SK-N-SH (cell line): ENCODE measurements around the gene DPF3. TPM values are rescaled to one million over a fixed set of nuclear protein-coding genes. Genes with fewer than 3 reads are reported as not detected.

Experiments used
- CTCF ChIA-PET: fragments of 300-600, 350-600 bp; formaldehyde crosslinking; extraction: SDS; loops from one replicate; lab custom pipeline; 2021; lab: Yijun Ruan, JAX
- POLR2A ChIA-PET: fragments of 350-600 bp; sonication (Branson Sonifier 250); formaldehyde crosslinking; extraction: SDS; loops from one replicate; lab custom pipeline; 2020; ENCODE audit warnings: antibody characterized with exemption, inconsistent platforms; lab: Yijun Ruan, JAX
- DNase-seq: peaks from one replicate; pipeline ENCODE4 v3.0.0; 2012
- H2AFZ ChIP-seq: fragments of 200-600 bp; sonication (generic); 2 replicates; pipeline ENCODE4 v1.8.1; 2016; ENCODE audit warnings: antibody characterized with exemption, mild to moderate bottlenecking, low read depth
- H3F3A ChIP-seq: fragments of 200-600 bp; sonication (generic); replicated peaks from 2 replicates; pipeline ENCODE3; 2016; ENCODE audit warnings: antibody characterized with exemption, mild to moderate bottlenecking; ENCODE audit not compliant: insufficient read depth
- H3K27ac ChIP-seq, 2 experiments: fragments of 200-500 bp in 1 of 2; fragments of 200-600 bp in 1 of 2; sonication (Bioruptor generic) in 1 of 2; sonication (generic), shearing (Covaris generic) in 1 of 2; 2 replicates each; pipeline versions ENCODE4 v1.5.1 to v1.6.1; 2014 to 2016; ENCODE audit warnings: low read depth in 2 of 2, inconsistent platforms in 1 of 2, low read length in 1 of 2, mild to moderate bottlenecking in 1 of 2, mixed read lengths in 1 of 2
- H3K27me3 ChIP-seq: fragments of 200-600 bp; sonication (generic), shearing (Covaris generic); 2 replicates; pipeline ENCODE4 v1.6.1; 2016; ENCODE audit warnings: mixed run types; ENCODE audit not compliant: insufficient read depth
- H3K36me3 ChIP-seq, 2 experiments: fragments of 200-500 bp in 1 of 2; fragments of 200-600 bp in 1 of 2; sonication (Bioruptor generic) in 1 of 2; sonication (generic) in 1 of 2; replicated peaks in 1 of 2; 2 replicates each; pipeline versions ENCODE3 to v1.5.1; 2014 to 2016; ENCODE audit warnings: low read length in 1 of 2, mild to moderate bottlenecking in 1 of 2; ENCODE audit not compliant: insufficient read depth in 2 of 2, control insufficient read depth in 1 of 2
- H3K4me1 ChIP-seq, 2 experiments: fragments of 200-500 bp in 1 of 2; fragments of 200-600 bp in 1 of 2; sonication (Bioruptor generic) in 1 of 2; sonication (generic), shearing (Covaris generic) in 1 of 2; 2 replicates each; pipeline versions ENCODE4 v1.5.1 to v1.6.1; 2014 to 2016; ENCODE audit warnings: low read depth in 1 of 2, low read length in 1 of 2, mixed run types in 1 of 2; ENCODE audit not compliant: insufficient read depth in 2 of 2, control insufficient read depth in 1 of 2
- H3K4me2 ChIP-seq: fragments of 200-600 bp; sonication (generic), shearing (Covaris generic); 2 replicates; pipeline ENCODE4 v1.6.1; 2017; ENCODE audit warnings: mixed run types
- H3K4me3 ChIP-seq, 2 experiments: fragments of 200-500 bp in 1 of 2; fragments of 200-600 bp in 1 of 2; sonication (Bioruptor generic) in 1 of 2; sonication (generic), shearing (Covaris generic) in 1 of 2; 2 replicates each; pipeline versions ENCODE4 v1.5.1 to v1.8.1; 2014 to 2016; ENCODE audit warnings: low read depth in 2 of 2, inconsistent platforms in 1 of 2, low read length in 1 of 2, mild to moderate bottlenecking in 1 of 2, mixed read lengths in 1 of 2, moderate library complexity in 1 of 2
- H3K79me2 ChIP-seq: fragments of 200-600 bp; sonication (generic); 2 replicates; pipeline ENCODE4 v1.8.1; 2017; ENCODE audit warnings: mild to moderate bottlenecking; ENCODE audit not compliant: insufficient read depth
- H3K9ac ChIP-seq: fragments of 200-600 bp; sonication (generic); 2 replicates; pipeline ENCODE4 v1.6.1; 2017; ENCODE audit warnings: mixed run types
- H3K9me2 ChIP-seq: fragments of 200-600 bp; sonication (generic); 2 replicates; pipeline ENCODE4 v1.6.1; 2017; ENCODE audit warnings: mixed run types
- H3K9me3 ChIP-seq: fragments of 200-600 bp; sonication (generic); 2 replicates; pipeline ENCODE4 v1.6.1; 2017; ENCODE audit warnings: mixed run types, mild to moderate bottlenecking, moderate library complexity
- H4K20me1 ChIP-seq: fragments of 200-600 bp; sonication (generic); 2 replicates; pipeline ENCODE4 v1.6.1; 2017; ENCODE audit warnings: mild to moderate bottlenecking, mixed run types; ENCODE audit not compliant: insufficient read depth
- CTCF ChIP-seq: fragments of 200-600 bp; sonication (generic); IDR thresholded peaks from 2 replicates; pipeline ENCODE4 v1.6.1; 2017; ENCODE audit warnings: antibody characterized with exemption, mild to moderate bottlenecking, moderate library complexity
- EP300 ChIP-seq, 2 experiments: IDR thresholded peaks; 2 replicates each; pipeline versions ENCODE4 v1.4.0 to v1.6.1; 2012; ENCODE audit warnings: borderline replicate concordance in 1 of 2, low read depth in 1 of 2, low read length in 1 of 2
- EZH2phosphoT487 ChIP-seq: fragments of 200-600 bp; sonication (generic); IDR thresholded peaks from 2 replicates; pipeline ENCODE4 v1.6.1; 2017; ENCODE audit warnings: low read depth, mixed run types, mild to moderate bottlenecking, antibody characterized with exemption, moderate library complexity, borderline replicate concordance
- FOXJ3 ChIP-seq: sonication (generic); formaldehyde crosslinking; IDR thresholded peaks from 2 replicates; pipeline ENCODE4 v1.5.1; 2020; ENCODE audit warnings: mild to moderate bottlenecking, missing genetic modification reagents
- FOXM1 ChIP-seq: IDR thresholded peaks from 2 replicates; pipeline ENCODE4 v1.4.0; 2012; ENCODE audit warnings: low read depth, mild to moderate bottlenecking
- GABPA ChIP-seq: IDR thresholded peaks from 2 replicates; pipeline ENCODE4 v1.4.0; 2012; ENCODE audit warnings: low read depth, mild to moderate bottlenecking
- GATA2 ChIP-seq: sonication (generic); formaldehyde crosslinking; IDR thresholded peaks from 2 replicates; pipeline ENCODE4 v1.5.0; 2020; ENCODE audit warnings: mild to moderate bottlenecking, missing genetic modification reagents
- MAX ChIP-seq: IDR thresholded peaks from 2 replicates; pipeline ENCODE4 v1.4.0; 2012; ENCODE audit warnings: low read depth
- MEF2A ChIP-seq: IDR thresholded peaks from 2 replicates; pipeline ENCODE4 v1.4.0; 2012; ENCODE audit warnings: low read depth, borderline replicate concordance
- NFIC ChIP-seq: IDR thresholded peaks from 2 replicates; pipeline ENCODE4 v1.4.0; 2012; ENCODE audit warnings: borderline replicate concordance
- RAD21 ChIP-seq: IDR thresholded peaks from 2 replicates; pipeline ENCODE4 v1.6.1; 2012; ENCODE audit warnings: mild to moderate bottlenecking, low read length
- SIN3A ChIP-seq: IDR thresholded peaks from 2 replicates; pipeline ENCODE4 v1.6.1; 2012; ENCODE audit warnings: low read depth, mild to moderate bottlenecking, low read length, moderate library complexity, borderline replicate concordance
- TEAD4 ChIP-seq: IDR thresholded peaks from 2 replicates; pipeline ENCODE4 v1.4.0; 2012; ENCODE audit warnings: mild to moderate bottlenecking, borderline replicate concordance; ENCODE audit not compliant: insufficient read depth
- USF1 ChIP-seq: IDR thresholded peaks from 2 replicates; pipeline ENCODE4 v1.4.0; 2012; ENCODE audit warnings: low read depth, borderline replicate concordance
- WGBS: methylation state at CpG from one replicate; pipeline ENCODE4 v1.1.6; 2017; ENCODE audit warnings: low lambda C conversion rate; 5-methylcytosine and 5-hydroxymethylcytosine counted together
- polyA plus RNA-seq, 3 experiments: library from polyadenylated mRNA; depleted of rRNA; stranded (reverse); fragments of >200 nt; gene quantifications; 2 replicates each; pipeline ENCODE4 v1.2.3, GENCODE V29; 2012
- TF ChIP-seq, protein P1 (sequence below): IDR thresholded peaks from 2 replicates; pipeline ENCODE4; 2012
- TF ChIP-seq, protein P2 (sequence below): IDR thresholded peaks from 2 replicates; pipeline ENCODE4 v1.4.0; 2012; ENCODE audit warnings: low read depth, borderline replicate concordance
- TF ChIP-seq, protein P3 (sequence below): fragments of 150-350 bp; IDR thresholded peaks from 2 replicates; pipeline ENCODE4 v1.6.1; 2017; ENCODE audit warnings: antibody characterized with exemption, low read length, low read depth, borderline replicate concordance

DPF3 gene
- polyA plus RNA-seq, 1 of the 3 experiments (the other 2 are of a cell fraction), result 2.8 TPM

DNA sequence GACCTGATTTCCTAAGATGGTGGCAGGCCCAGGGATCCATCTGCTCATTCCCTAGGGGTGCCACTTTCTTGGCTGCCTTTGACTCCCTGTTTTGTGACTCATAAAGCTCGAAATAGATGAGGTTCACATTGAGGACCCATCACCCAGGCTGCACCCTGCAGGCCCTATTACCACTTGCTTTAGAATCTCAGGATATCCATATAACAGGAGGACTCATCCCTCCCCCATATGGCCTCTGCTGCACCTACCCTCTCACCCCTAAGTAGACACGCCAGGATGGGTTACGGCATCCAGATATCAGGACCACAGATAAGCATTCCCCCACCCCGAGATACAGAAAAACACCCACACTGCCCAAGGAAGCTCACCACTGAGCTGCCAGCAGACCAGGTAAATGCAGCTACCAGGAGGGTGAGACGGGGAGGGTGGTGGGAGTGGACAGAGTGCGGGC lies 155.7 kb downstream of the DPF3 start:
- H3K4me3 ChIP-seq, result no peak overlapping the region
- no peak overlapping the region for H3K9ac ChIP-seq
- no peaks in the 10 kb centered on the region for H3F3A ChIP-seq
- H3K27ac ChIP-seq, result peak overlapping the region in 1 of 2 experiments; percentile 89; a peak in 2 of 4 replicates
- peak; percentile 30; the same call in 1 of the 2 replicates for TF ChIP-seq GATA2 (CRISPR knock-in tag)
- TF ChIP-seq, protein P1, sequence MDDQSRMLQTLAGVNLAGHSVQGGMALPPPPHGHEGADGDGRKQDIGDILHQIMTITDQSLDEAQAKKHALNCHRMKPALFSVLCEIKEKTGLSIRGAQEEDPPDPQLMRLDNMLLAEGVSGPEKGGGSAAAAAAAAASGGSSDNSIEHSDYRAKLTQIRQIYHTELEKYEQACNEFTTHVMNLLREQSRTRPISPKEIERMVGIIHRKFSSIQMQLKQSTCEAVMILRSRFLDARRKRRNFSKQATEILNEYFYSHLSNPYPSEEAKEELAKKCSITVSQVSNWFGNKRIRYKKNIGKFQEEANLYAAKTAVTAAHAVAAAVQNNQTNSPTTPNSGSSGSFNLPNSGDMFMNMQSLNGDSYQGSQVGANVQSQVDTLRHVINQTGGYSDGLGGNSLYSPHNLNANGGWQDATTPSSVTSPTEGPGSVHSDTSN, result no peak
- TF ChIP-seq, all 33 proteins: peak for 1
- DNase-seq, result no peak
- no peaks in the 10 kb centered on the region for H3K27me3 ChIP-seq
- H3K9me2 ChIP-seq, result no peaks in the 10 kb centered on the region
- H3K4me2 ChIP-seq, result no peak overlapping the region; the same call in 1 of the 2 replicates
- ChIA-PET POLR2A (interaction anchor here (0.6 to 0.9 kb wide), 2 partner anchors 124 to 1022 kb away, joined by 4 read pairs; no protein-coding TSS in a partner anchor), CTCF (interaction anchor here (1.0 to 5.0 kb wide), 8 partner anchors 51 to 223 kb away, joined by 3 to 42 read pairs (median 6); no protein-coding TSS in a partner anchor)
- H3K9me3 ChIP-seq, result no peaks in the 10 kb centered on the region
- no peaks in the 10 kb centered on the region for H3K79me2 ChIP-seq
- no peaks in the 10 kb centered on the region for H3K36me3 ChIP-seq
- no peak overlapping the region for H2AFZ ChIP-seq
- no peaks in the 10 kb centered on the region for H4K20me1 ChIP-seq
- WGBS, result 82% methylated on average over 5 of the region's 6 CpGs
- H3K4me1 ChIP-seq, result peaks cover 23 to 72% of the 10 kb centered on the region in 2 experiments; a peak in 3 of 4 replicates

- WGBS, result 33% methylated on average over 6 of the region's 6 CpGs
- TF ChIP-seq EZH2phosphoT487 (no peak), CTCF (no peak), MEF2A (no peak), EP300 (IDR thresholded peaks at IDR 0.05; ENCODE audit: borderline replicate concordance in 1 of 2, low read depth in 1 of 2, low read length in 1 of 2) (peak; percentile 20 to 93; a peak in 3 of 4 replicates), MAX (no peak), SIN3A (no peak), RAD21 (peak; percentile 42), USF1 (no peak), NFIC (peak; percentile 35; the same call in 1 of the 2 replicates), FOXM1 (no peak), FOXJ3 (CRISPR knock-in tag) (peak; percentile 76), GABPA (no peak), TEAD4 (no peak)
- TF ChIP-seq, protein P2, sequence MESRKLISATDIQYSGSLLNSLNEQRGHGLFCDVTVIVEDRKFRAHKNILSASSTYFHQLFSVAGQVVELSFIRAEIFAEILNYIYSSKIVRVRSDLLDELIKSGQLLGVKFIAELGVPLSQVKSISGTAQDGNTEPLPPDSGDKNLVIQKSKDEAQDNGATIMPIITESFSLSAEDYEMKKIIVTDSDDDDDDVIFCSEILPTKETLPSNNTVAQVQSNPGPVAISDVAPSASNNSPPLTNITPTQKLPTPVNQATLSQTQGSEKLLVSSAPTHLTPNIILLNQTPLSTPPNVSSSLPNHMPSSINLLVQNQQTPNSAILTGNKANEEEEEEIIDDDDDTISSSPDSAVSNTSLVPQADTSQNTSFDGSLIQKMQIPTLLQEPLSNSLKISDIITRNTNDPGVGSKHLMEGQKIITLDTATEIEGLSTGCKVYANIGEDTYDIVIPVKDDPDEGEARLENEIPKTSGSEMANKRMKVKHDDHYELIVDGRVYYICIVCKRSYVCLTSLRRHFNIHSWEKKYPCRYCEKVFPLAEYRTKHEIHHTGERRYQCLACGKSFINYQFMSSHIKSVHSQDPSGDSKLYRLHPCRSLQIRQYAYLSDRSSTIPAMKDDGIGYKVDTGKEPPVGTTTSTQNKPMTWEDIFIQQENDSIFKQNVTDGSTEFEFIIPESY, result no peak
- TF ChIP-seq, protein P3, sequence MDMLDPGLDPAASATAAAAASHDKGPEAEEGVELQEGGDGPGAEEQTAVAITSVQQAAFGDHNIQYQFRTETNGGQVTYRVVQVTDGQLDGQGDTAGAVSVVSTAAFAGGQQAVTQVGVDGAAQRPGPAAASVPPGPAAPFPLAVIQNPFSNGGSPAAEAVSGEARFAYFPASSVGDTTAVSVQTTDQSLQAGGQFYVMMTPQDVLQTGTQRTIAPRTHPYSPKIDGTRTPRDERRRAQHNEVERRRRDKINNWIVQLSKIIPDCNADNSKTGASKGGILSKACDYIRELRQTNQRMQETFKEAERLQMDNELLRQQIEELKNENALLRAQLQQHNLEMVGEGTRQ, result no peak
- TF ChIP-seq, protein P1, result peak; percentile 82
These were observed 156.3 kb downstream of the DPF3 start for GRCh38 chr14:72737560-72737943.

More at GRCh38 chr14:72737560-72737943, 156.3 kb downstream of the DPF3 start:
- no peak overlapping the region for H2AFZ ChIP-seq
- H3K9me3 ChIP-seq, result no peaks in the 10 kb centered on the region
- H3K9me2 ChIP-seq, result no peaks in the 10 kb centered on the region
- H3K4me3 ChIP-seq, result no peak overlapping the region; a peak in 1 of 4 replicates
- no peaks in the 10 kb centered on the region for H4K20me1 ChIP-seq
- peak overlapping the region in 1 of 2 experiments; percentile 89; a peak in 2 of 4 replicates for H3K27ac ChIP-seq
- peak; percentile 82 for DNase-seq
- ChIA-PET CTCF (interaction anchor here (0.7 to 5.0 kb wide), 15 partner anchors 51 to 222 kb away, joined by 3 to 42 read pairs (median 4); partner anchors contain the start of gene DPF3), POLR2A (interaction anchor here (0.6 to 1.3 kb wide), 3 partner anchors 124 to 1022 kb away, joined by 4 to 5 read pairs (median 4); partner anchors contain the start of gene DPF3)
- H3K27me3 ChIP-seq, result no peaks in the 10 kb centered on the region
- no peak overlapping the region; the same call in 1 of the 2 replicates for H3K4me2 ChIP-seq
- no peak overlapping the region for H3K9ac ChIP-seq
- H3F3A ChIP-seq, result no peaks in the 10 kb centered on the region
- peaks cover 23 to 66% of the 10 kb centered on the region in 2 experiments; a peak in 3 of 4 replicates for H3K4me1 ChIP-seq
- no peaks in the 10 kb centered on the region for H3K36me3 ChIP-seq
- H3K79me2 ChIP-seq, result no peaks in the 10 kb centered on the region
